OCI-LY1 (cell line): ENCODE data around the gene PARVG.

ENCODE experiments used
- H2AFZ ChIP-seq: fragments of 200-600 bp; sonication (generic), shearing (Covaris generic); 2 replicates; pipeline ENCODE4 v1.6.0; 2014; ENCODE audit warnings: antibody characterized with exemption, mild to moderate bottlenecking, low read length
- H3F3A ChIP-seq: fragments of 200-600 bp; sonication (generic), shearing (Covaris generic); 2 replicates; pipeline ENCODE4 v1.6.0; 2014; ENCODE audit warnings: mild to moderate bottlenecking, antibody characterized with exemption, low read length, moderate library complexity; ENCODE audit not compliant: insufficient read depth
- H3K27ac ChIP-seq: fragments of 200-600 bp; sonication (generic); 2 replicates; pipeline ENCODE4 v1.5.1; 2014; ENCODE audit warnings: low read length, mixed run types, mild to moderate bottlenecking, low read depth; ENCODE audit not compliant: poor library complexity, severe bottlenecking
- H3K27me3 ChIP-seq: fragments of 200-600 bp; sonication (generic); 2 replicates; pipeline ENCODE4 v1.6.0; 2014; ENCODE audit warnings: antibody characterized with exemption, mild to moderate bottlenecking, low read length, moderate library complexity; ENCODE audit not compliant: insufficient read depth
- H3K36me3 ChIP-seq: fragments of 200-600 bp; sonication (generic); 2 replicates; pipeline ENCODE4 v1.6.1; 2014; ENCODE audit warnings: mild to moderate bottlenecking, antibody characterized with exemption, low read length, moderate library complexity, mixed read lengths; ENCODE audit not compliant: insufficient read depth
- H3K4me1 ChIP-seq: fragments of 200-600 bp; sonication (generic); 2 replicates; pipeline ENCODE4 v1.5.1; 2014; ENCODE audit warnings: mild to moderate bottlenecking, low read length, moderate library complexity; ENCODE audit not compliant: insufficient read depth, severe bottlenecking
- H3K4me2 ChIP-seq: fragments of 200-600 bp; sonication (generic), shearing (Covaris generic); 2 replicates; pipeline ENCODE4 v1.6.1; 2014; ENCODE audit warnings: low read length
- H3K4me3 ChIP-seq: fragments of 200-600 bp; sonication (generic); 2 replicates; pipeline ENCODE4 v1.5.1; 2014; ENCODE audit warnings: low read length, low read depth, mild to moderate bottlenecking, mixed read lengths; ENCODE audit not compliant: poor library complexity, severe bottlenecking
- H3K79me2 ChIP-seq: fragments of 200-600 bp; shearing (Covaris generic); 2 replicates; pipeline ENCODE4 v1.6.1; 2016; ENCODE audit warnings: mixed run types, low read length, mixed read lengths; ENCODE audit not compliant: insufficient read depth
- H3K9ac ChIP-seq: fragments of 200-600 bp; sonication (generic), shearing (Covaris generic); 2 replicates; pipeline ENCODE4 v1.6.1; 2014; ENCODE audit warnings: mild to moderate bottlenecking, low read length, mixed read lengths
- H3K9me2 ChIP-seq: fragments of 200-600 bp; sonication (generic), shearing (Covaris generic); 2 replicates; pipeline ENCODE4 v1.6.1; 2014; ENCODE audit warnings: low read depth, mild to moderate bottlenecking, low read length, mixed read lengths
- H3K9me3 ChIP-seq: fragments of 200-600 bp; shearing (Covaris generic); 2 replicates; pipeline ENCODE4 v1.6.1; 2014; ENCODE audit warnings: low read length, mixed read lengths
- H4K20me1 ChIP-seq: fragments of 200-600 bp; sonication (generic), shearing (Covaris generic); 2 replicates; pipeline ENCODE4 v1.6.0; 2016; ENCODE audit warnings: mild to moderate bottlenecking, low read length; ENCODE audit not compliant: insufficient read depth
- CTCF ChIP-seq: fragments of 200-600 bp; sonication (generic), shearing (Covaris generic); IDR thresholded peaks from 2 replicates; pipeline ENCODE4 v1.5.1; 2017; ENCODE audit warnings: mild to moderate bottlenecking, antibody characterized with exemption, low read length, moderate library complexity, mixed read lengths
- EZH2 ChIP-seq: fragments of 200-600 bp; sonication (generic), shearing (Covaris generic); IDR thresholded peaks from 2 replicates; pipeline ENCODE4 v1.8.0; 2017; ENCODE audit warnings: borderline replicate concordance, mixed run types, mild to moderate bottlenecking, antibody characterized with exemption, low read length, moderate library complexity, mixed read lengths

The PARVG gene

GRCh38 chr22:44220727-44221680, 40.3 kb downstream of the PARVG start:
- Histone ChIP-seq H3F3A (no peaks in the 10 kb centered on the region), H3K9ac (no peak overlapping the region), H3K27me3 (no peaks in the 10 kb centered on the region), H3K27ac (no peak overlapping the region), H3K79me2 (no peaks in the 10 kb centered on the region), H3K36me3 (no peaks in the 10 kb centered on the region), H3K4me3 (no peak overlapping the region), H3K4me2 (no peak overlapping the region), H3K9me2 (no peaks in the 10 kb centered on the region), H3K9me3 (no peaks in the 10 kb centered on the region), H3K4me1 (no peaks in the 10 kb centered on the region), H2AFZ (no peak overlapping the region), H4K20me1 (no peaks in the 10 kb centered on the region)
- TF ChIP-seq CTCF (no peak), EZH2 (no peak)

GRCh38 chr22:44221710-44222475, 41.2 kb downstream of the PARVG start:
- H3K9me2 ChIP-seq = no peaks in the 10 kb centered on the region
- no peaks in the 10 kb centered on the region for H3K79me2 ChIP-seq
- H3F3A ChIP-seq = no peaks in the 10 kb centered on the region
- no peak overlapping the region for H3K4me3 ChIP-seq
- H3K4me1 ChIP-seq = no peaks in the 10 kb centered on the region
- no peaks in the 10 kb centered on the region for H3K9me3 ChIP-seq
- TF ChIP-seq EZH2 (no peak), CTCF (no peak)
- no peak overlapping the region for H3K9ac ChIP-seq
- no peak overlapping the region for H3K27ac ChIP-seq
- H4K20me1 ChIP-seq = no peaks in the 10 kb centered on the region
- H2AFZ ChIP-seq = no peak overlapping the region
- H3K27me3 ChIP-seq = no peaks in the 10 kb centered on the region
- no peaks in the 10 kb centered on the region for H3K36me3 ChIP-seq
- H3K4me2 ChIP-seq = no peak overlapping the region

GRCh38 chr22:44224166-44224565, 43.4 kb downstream of the PARVG start:
- no peak overlapping the region for H3K4me3 ChIP-seq
- H3K27me3 ChIP-seq = no peaks in the 10 kb centered on the region
- no peaks in the 10 kb centered on the region for H3K4me1 ChIP-seq
- H3K9me2 ChIP-seq = no peaks in the 10 kb centered on the region
- no peak for TF ChIP-seq EZH2
- TF ChIP-seq CTCF = no peak
- no peak overlapping the region for H2AFZ ChIP-seq
- H3F3A ChIP-seq = no peaks in the 10 kb centered on the region
- no peaks in the 10 kb centered on the region for H3K79me2 ChIP-seq
- no peak overlapping the region for H3K9ac ChIP-seq
- H3K4me2 ChIP-seq = no peak overlapping the region
- H4K20me1 ChIP-seq = no peaks in the 10 kb centered on the region
- no peaks in the 10 kb centered on the region for H3K9me3 ChIP-seq
- H3K27ac ChIP-seq = no peak overlapping the region
- H3K36me3 ChIP-seq = no peaks in the 10 kb centered on the region
